Stomach (tissue), 4 donors: ENCODE results near the gene SCARB1.

ENCODE experiments used
- CTCF ChIP-seq, 7 experiments: fragments of 450-650 bp in 4 of 7; fragments of 200-600 bp in 3 of 7; sonication (generic) in 3 of 7; IDR thresholded peaks; one replicate each; pipeline ENCODE4 v1.5.1; 2016 to 2019; ENCODE audit warnings: antibody characterized with exemption in 7 of 7, control low read depth in 2 of 7, mild to moderate bottlenecking in 1 of 7
- POLR2AphosphoS5 ChIP-seq, 3 donors: sonication (generic); formaldehyde crosslinking; IDR thresholded peaks; one replicate each; pipeline ENCODE4 v1.6.1; 2016; ENCODE audit warnings: antibody characterized with exemption in 3 of 3

GRCh38 chr12:124874188-124874587, 10.5 kb upstream of the SCARB1 start:
- TF ChIP-seq CTCF (IDR thresholded peaks at IDR 0.05), result no peak
- no peak for TF ChIP-seq POLR2AphosphoS5 (IDR thresholded peaks at IDR 0.05)
